Measurements from ENCODE around the gene MAP4. TPM values are rescaled to one million over a fixed set of nuclear protein-coding genes. Genes with fewer than 3 reads are reported as not detected.
A peak's percentile ranks its signal among the peaks of the same experiment; 100 is the strongest.

The MAP4 gene
- total RNA-seq, 1 experiment from 2014 or later, result 140 TPM

DNA sequence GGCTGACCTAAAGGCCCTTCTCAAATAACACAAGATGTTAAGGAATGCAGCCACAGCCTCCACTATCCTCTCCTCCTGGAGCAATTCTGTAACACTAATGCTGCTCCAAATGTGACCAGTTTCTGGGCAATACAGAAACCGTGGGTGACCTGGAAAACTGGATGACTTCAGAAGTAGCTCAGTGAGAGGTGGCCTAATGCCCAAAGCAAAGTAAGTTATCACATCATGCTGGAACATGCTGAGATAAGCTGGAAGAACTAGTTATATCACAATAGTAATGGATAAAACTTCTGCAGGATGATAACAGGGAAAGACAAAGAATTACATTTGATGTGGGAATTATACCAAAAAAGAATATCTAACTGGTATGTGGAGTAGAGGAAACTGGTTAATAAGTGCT is 141.3 kb downstream of the MAP4 start:
- Mint-ChIP-seq H3K27ac (peak overlapping the region in 2 of 3 experiments; percentile 30 to 52; a peak in 3 of 7 replicates), H3K4me1 (peaks cover 11 to 14% of the 10 kb centered on the region in 2 experiments)

More for the DNA sequence above, 141.3 kb downstream of the MAP4 start:
- Mint-ChIP-seq H3K36me3 (ENCODE audit: insufficient read depth in 1 of 3, low read depth in 3 of 3) (peaks cover 22 to 47% (median 31%) of the 10 kb centered on the region in 3 experiments; a peak in 6 of 7 replicates), H3K9me3 (no peaks in the 10 kb centered on the region), H3K27me3 (ENCODE audit: low read depth) (no peaks in the 10 kb centered on the region), H3K4me3 (no peak overlapping the region)
- Histone ChIP-seq H3K79me2 (ENCODE audit: insufficient read depth, low read length) (no peaks in the 10 kb centered on the region), H2BK20ac (ENCODE audit: low read depth, low read length, poor library complexity, severe bottlenecking) (no peak overlapping the region), H4K91ac (ENCODE audit: insufficient read length, low read depth, low read length) (no peak overlapping the region), H3K23ac (ENCODE audit: insufficient read length, low read depth, low read length) (no peak overlapping the region), H4K20me1 (ENCODE audit: control insufficient read depth, insufficient read depth, insufficient read length) (no peaks in the 10 kb centered on the region), H4K8ac (replicated peaks; ENCODE audit: insufficient read length, low read depth, low read length) (no peak overlapping the region), H2AK5ac (ENCODE audit: insufficient read length, low read length) (no peak overlapping the region), H3K4me2 (ENCODE audit: insufficient read depth, insufficient read length, low read length) (no peak overlapping the region), H3K9ac (ENCODE audit: extremely low read depth, insufficient read length, low read length) (no peak overlapping the region), H3K27ac (ENCODE audit: insufficient read length, low read depth, low read length) (no peak overlapping the region), H3K18ac (ENCODE audit: insufficient read length, low read depth, low read length) (no peak overlapping the region), H3K79me1 (ENCODE audit: insufficient read depth, low read depth, low read length, poor library complexity, severe bottlenecking) (no peaks in the 10 kb centered on the region), H2BK5ac (ENCODE audit: insufficient read length, low read length) (no peak overlapping the region), H3K14ac (ENCODE audit: insufficient read depth, low read length) (no peak overlapping the region), H2BK15ac (ENCODE audit: low read depth, low read length) (no peak overlapping the region), H4K5ac (ENCODE audit: insufficient read length, low read depth, low read length) (no peak overlapping the region), H3K56ac (ENCODE audit: insufficient read length, low read depth, low read length) (no peak overlapping the region), H2BK120ac (ENCODE audit: low read depth, low read length, poor library complexity, severe bottlenecking) (no peak overlapping the region), H2BK12ac (ENCODE audit: insufficient read length, low read depth, low read length) (no peak overlapping the region), H3K9me3 (ENCODE audit: control insufficient read depth, low read depth, low read length) (no peaks in the 10 kb centered on the region), H3K4me1 (ENCODE audit: insufficient read depth, low read length) (no peaks in the 10 kb centered on the region), H3K4ac (ENCODE audit: low read depth, low read length) (no peak overlapping the region), H2AFZ (ENCODE audit: low read length) (no peak overlapping the region), H3K27me3 (ENCODE audit: insufficient read depth, low read length) (no peaks in the 10 kb centered on the region), H3K23me2 (ENCODE audit: insufficient read length, low read depth, low read length, poor library complexity, severe bottlenecking) (no peaks in the 10 kb centered on the region), H3T11ph (ENCODE audit: low read length) (no peak overlapping the region)
- DNase-seq, result no peak
- TF ChIP-seq, protein P1, sequence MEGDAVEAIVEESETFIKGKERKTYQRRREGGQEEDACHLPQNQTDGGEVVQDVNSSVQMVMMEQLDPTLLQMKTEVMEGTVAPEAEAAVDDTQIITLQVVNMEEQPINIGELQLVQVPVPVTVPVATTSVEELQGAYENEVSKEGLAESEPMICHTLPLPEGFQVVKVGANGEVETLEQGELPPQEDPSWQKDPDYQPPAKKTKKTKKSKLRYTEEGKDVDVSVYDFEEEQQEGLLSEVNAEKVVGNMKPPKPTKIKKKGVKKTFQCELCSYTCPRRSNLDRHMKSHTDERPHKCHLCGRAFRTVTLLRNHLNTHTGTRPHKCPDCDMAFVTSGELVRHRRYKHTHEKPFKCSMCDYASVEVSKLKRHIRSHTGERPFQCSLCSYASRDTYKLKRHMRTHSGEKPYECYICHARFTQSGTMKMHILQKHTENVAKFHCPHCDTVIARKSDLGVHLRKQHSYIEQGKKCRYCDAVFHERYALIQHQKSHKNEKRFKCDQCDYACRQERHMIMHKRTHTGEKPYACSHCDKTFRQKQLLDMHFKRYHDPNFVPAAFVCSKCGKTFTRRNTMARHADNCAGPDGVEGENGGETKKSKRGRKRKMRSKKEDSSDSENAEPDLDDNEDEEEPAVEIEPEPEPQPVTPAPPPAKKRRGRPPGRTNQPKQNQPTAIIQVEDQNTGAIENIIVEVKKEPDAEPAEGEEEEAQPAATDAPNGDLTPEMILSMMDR (conservative IDR thresholded peaks at IDR 0.05), result no peak
- WGBS (ENCODE audit: extremely low coverage, insufficient read length, low lambda C conversion rate), result no CpG with 5 or more reads among the region's 1 CpG

All from H9 (cell line).